Activated CD4-positive, alpha-beta memory T cell treated with anti-CD3 and anti-CD28 coated beads for 36 hours (primary cell): ENCODE results near the gene ATP5F1D. TPM values are rescaled to one million over a fixed set of nuclear protein-coding genes. Genes with fewer than 3 reads are reported as not detected.

Source experiments
- CTCF ChIA-PET: fragments of 350-600 bp; sonication (Branson Sonifier 250); formaldehyde crosslinking; loops from one replicate; lab custom pipeline; 2021; ENCODE audit warnings: antibody characterized with exemption, inconsistent platforms; lab: Charles Lee
- POLR2A ChIA-PET: fragments of 350-600 bp; sonication (Branson Sonifier 250); formaldehyde crosslinking; loops from one replicate; lab custom pipeline; 2021; ENCODE audit warnings: antibody characterized with exemption; lab: Charles Lee
- DNase-seq: peaks from one replicate; pipeline ENCODE4 v3.0.0-alpha.2; 2020
- H3K27ac Mint-ChIP-seq: one replicate; pipeline ENCODE4 v1.8.0; 2021; ENCODE audit warnings: mixed read lengths
- H3K27me3 Mint-ChIP-seq: one replicate; pipeline ENCODE4 v1.8.0; 2021; ENCODE audit warnings: mixed read lengths
- H3K36me3 Mint-ChIP-seq: one replicate; pipeline ENCODE4 v1.8.0; 2021; ENCODE audit warnings: mixed read lengths
- H3K4me1 Mint-ChIP-seq: one replicate; pipeline ENCODE4 v1.8.0; 2021; ENCODE audit warnings: low read depth, mixed read lengths
- H3K4me3 Mint-ChIP-seq: one replicate; pipeline ENCODE4 v1.8.0; 2021; ENCODE audit warnings: mild to moderate bottlenecking, mixed read lengths
- H3K9me3 Mint-ChIP-seq: one replicate; pipeline ENCODE4 v1.8.0; 2021; ENCODE audit warnings: mixed read lengths
- intact Hi-C: fragments of 100-400 bp; cut with micrococcal nuclease; formaldehyde crosslinking; loops from one replicate; pipeline ENCODE4 v1.15.1; 2023
- total RNA-seq, 2 experiments: library from RNA; stranded (reverse); gene quantifications; one replicate each; pipeline ENCODE4 v1.2.3, GENCODE V29; 2021

ATP5F1D gene
- total RNA-seq, 2 experiments from 2014 or later, result 178 to 192 TPM

- peak; percentile 81 for DNase-seq
- intact Hi-C loops, result no loop called here
- H3K27me3 Mint-ChIP-seq, result no peaks in the 10 kb centered on the region
- ChIA-PET POLR2A (interaction anchor here (0.9 to 1.0 kb wide), 3 partner anchors 10 to 24 kb away, joined by 3 to 4 read pairs (median 3); partner anchors contain the start of genes CIRBP and FAM174C), CTCF (interaction anchor here (1.0 kb wide), 1 partner anchor 15 kb away, joined by 3 read pairs; no protein-coding TSS in a partner anchor)
- H3K27ac Mint-ChIP-seq, result peak overlapping the region; percentile 97
- H3K36me3 Mint-ChIP-seq, result peaks cover 41% of the 10 kb centered on the region
- peak overlapping the region; percentile 93 for H3K4me3 Mint-ChIP-seq
- H3K9me3 Mint-ChIP-seq, result no peaks in the 10 kb centered on the region
- peaks cover 12% of the 10 kb centered on the region for H3K4me1 Mint-ChIP-seq
Measured at GRCh38 chr19:1251330-1252220, 10.0 kb downstream of the ATP5F1D start.

- ChIA-PET POLR2A (interaction anchor here (0.9 to 1.9 kb wide), 5 partner anchors 8 to 23 kb away, joined by 3 to 21 read pairs (median 8); partner anchors contain the start of genes CIRBP and FAM174C), CTCF (interaction anchor here (1.1 to 17.9 kb wide), 5 partner anchors 9 to 27 kb away, joined by 3 to 649 read pairs (median 7); partner anchors contain the start of genes ATP5F1D and CIRBP)
- DNase-seq, result peak; percentile 83
- H3K27ac Mint-ChIP-seq, result peak overlapping the region; percentile 97
- H3K4me1 Mint-ChIP-seq, result peaks cover 13% of the 10 kb centered on the region
- intact Hi-C loops, result no loop called here
- H3K36me3 Mint-ChIP-seq, result peaks cover 43% of the 10 kb centered on the region
- H3K9me3 Mint-ChIP-seq, result no peaks in the 10 kb centered on the region
- H3K4me3 Mint-ChIP-seq, result peak overlapping the region; percentile 93
- H3K27me3 Mint-ChIP-seq, result no peaks in the 10 kb centered on the region
Measured at GRCh38 chr19:1252221-1252820, 10.8 kb downstream of the ATP5F1D start.

- Mint-ChIP-seq H3K27me3 (no peaks in the 10 kb centered on the region), H3K27ac (peak overlapping the region; percentile 97), H3K4me3 (peak overlapping the region; percentile 93), H3K4me1 (peaks cover 20% of the 10 kb centered on the region), H3K36me3 (peaks cover 48% of the 10 kb centered on the region), H3K9me3 (no peaks in the 10 kb centered on the region)
- ChIA-PET POLR2A (interaction anchor here (0.6 to 1.9 kb wide), 8 partner anchors 8 to 326 kb away, joined by 3 to 21 read pairs (median 6); partner anchors contain the start of genes CIRBP and FAM174C), CTCF (interaction anchor here (1.1 to 17.9 kb wide), 6 partner anchors 8 to 26 kb away, joined by 3 to 649 read pairs (median 6); partner anchors contain the start of genes ATP5F1D and CIRBP)
- intact Hi-C loops, result no loop called here
- peak; percentile 89 for DNase-seq
Measured at GRCh38 chr19:1252821-1253513, 11.4 kb downstream of the ATP5F1D start.

- Mint-ChIP-seq H3K36me3 (peaks cover 48% of the 10 kb centered on the region), H3K9me3 (no peaks in the 10 kb centered on the region), H3K4me1 (peaks cover 26% of the 10 kb centered on the region), H3K27me3 (no peaks in the 10 kb centered on the region), H3K4me3 (peak overlapping the region; percentile 93), H3K27ac (peak overlapping the region; percentile 90)
- ChIA-PET CTCF (interaction anchor here (1.1 to 17.9 kb wide), 6 partner anchors 8 to 26 kb away, joined by 3 to 649 read pairs (median 6); partner anchors contain the start of genes ATP5F1D and CIRBP), POLR2A (interaction anchor here (0.6 to 1.9 kb wide), 7 partner anchors 7 to 172 kb away, joined by 3 to 21 read pairs (median 6); partner anchors contain the start of genes CIRBP and FAM174C)
- intact Hi-C loops, result no loop called here
- DNase-seq, result no peak
Measured at GRCh38 chr19:1253514-1254080, 12.0 kb downstream of the ATP5F1D start.

GRCh38 chr19:1254081-1254527, 12.6 kb downstream of the ATP5F1D start:
- ChIA-PET CTCF (interaction anchor here (1.2 to 17.9 kb wide), 4 partner anchors 11 to 15 kb away, joined by 3 to 649 read pairs (median 13); partner anchors contain the start of genes ATP5F1D and CIRBP), POLR2A (interaction anchor here (1.6 to 1.9 kb wide), 3 partner anchors 10 to 15 kb away, joined by 5 to 21 read pairs (median 8); partner anchors contain the start of gene CIRBP)
- H3K27ac Mint-ChIP-seq, result peak overlapping the region; percentile 67
- H3K27me3 Mint-ChIP-seq, result no peaks in the 10 kb centered on the region
- no peak overlapping the region for H3K4me3 Mint-ChIP-seq
- no peak for DNase-seq
- H3K4me1 Mint-ChIP-seq, result peaks cover 31% of the 10 kb centered on the region
- peaks cover 52% of the 10 kb centered on the region for H3K36me3 Mint-ChIP-seq
- intact Hi-C loops, result no loop called here
- no peaks in the 10 kb centered on the region for H3K9me3 Mint-ChIP-seq

DNA sequence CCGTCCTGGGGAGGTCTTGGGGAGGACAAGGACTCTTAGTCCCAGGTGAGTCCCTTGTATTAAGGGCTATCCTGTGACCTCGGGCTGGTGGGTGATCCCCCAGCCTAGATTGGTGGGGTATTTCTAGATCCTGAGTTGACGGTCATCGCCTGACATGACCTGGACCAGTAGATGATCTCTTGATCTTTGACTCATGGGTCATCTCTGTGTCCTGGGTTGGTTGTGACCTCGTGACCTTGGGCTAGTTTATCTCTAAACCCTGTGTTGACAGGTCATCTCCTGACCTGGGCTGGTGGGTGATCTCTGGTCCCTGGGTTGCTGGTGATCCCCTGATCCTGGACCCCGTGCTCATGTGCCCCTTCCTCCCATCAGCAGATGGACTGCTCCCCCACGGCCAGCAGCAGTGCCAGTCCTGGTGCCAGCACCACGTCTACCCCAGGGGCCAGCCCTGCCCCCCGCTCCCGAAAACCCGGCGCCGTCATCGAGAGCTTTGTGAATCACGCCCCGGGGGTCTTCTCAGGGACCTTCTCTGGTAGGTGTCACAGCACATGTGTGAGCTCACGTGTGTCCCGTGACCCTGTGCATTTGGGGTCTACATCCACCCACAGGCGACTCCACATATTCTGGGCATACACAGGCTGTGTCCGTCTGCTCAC, 13.1 kb downstream of the ATP5F1D start:
- H3K27ac Mint-ChIP-seq, result peak overlapping the region; percentile 67
- DNase-seq, result no peak
- H3K4me1 Mint-ChIP-seq, result peaks cover 36% of the 10 kb centered on the region
- intact Hi-C loops, result no loop called here
- peaks cover 55% of the 10 kb centered on the region for H3K36me3 Mint-ChIP-seq
- ChIA-PET CTCF (interaction anchor here (3.5 to 17.9 kb wide), 2 partner anchors 11 to 12 kb away, joined by 19 to 649 read pairs; partner anchors contain the start of gene ATP5F1D), POLR2A (interaction anchor here (1.6 kb wide), 1 partner anchor 14 kb away, joined by 5 read pairs; the partner anchor contains the start of gene CIRBP)
- H3K4me3 Mint-ChIP-seq, result no peak overlapping the region
- no peaks in the 10 kb centered on the region for H3K9me3 Mint-ChIP-seq
- H3K27me3 Mint-ChIP-seq, result no peaks in the 10 kb centered on the region

DNA sequence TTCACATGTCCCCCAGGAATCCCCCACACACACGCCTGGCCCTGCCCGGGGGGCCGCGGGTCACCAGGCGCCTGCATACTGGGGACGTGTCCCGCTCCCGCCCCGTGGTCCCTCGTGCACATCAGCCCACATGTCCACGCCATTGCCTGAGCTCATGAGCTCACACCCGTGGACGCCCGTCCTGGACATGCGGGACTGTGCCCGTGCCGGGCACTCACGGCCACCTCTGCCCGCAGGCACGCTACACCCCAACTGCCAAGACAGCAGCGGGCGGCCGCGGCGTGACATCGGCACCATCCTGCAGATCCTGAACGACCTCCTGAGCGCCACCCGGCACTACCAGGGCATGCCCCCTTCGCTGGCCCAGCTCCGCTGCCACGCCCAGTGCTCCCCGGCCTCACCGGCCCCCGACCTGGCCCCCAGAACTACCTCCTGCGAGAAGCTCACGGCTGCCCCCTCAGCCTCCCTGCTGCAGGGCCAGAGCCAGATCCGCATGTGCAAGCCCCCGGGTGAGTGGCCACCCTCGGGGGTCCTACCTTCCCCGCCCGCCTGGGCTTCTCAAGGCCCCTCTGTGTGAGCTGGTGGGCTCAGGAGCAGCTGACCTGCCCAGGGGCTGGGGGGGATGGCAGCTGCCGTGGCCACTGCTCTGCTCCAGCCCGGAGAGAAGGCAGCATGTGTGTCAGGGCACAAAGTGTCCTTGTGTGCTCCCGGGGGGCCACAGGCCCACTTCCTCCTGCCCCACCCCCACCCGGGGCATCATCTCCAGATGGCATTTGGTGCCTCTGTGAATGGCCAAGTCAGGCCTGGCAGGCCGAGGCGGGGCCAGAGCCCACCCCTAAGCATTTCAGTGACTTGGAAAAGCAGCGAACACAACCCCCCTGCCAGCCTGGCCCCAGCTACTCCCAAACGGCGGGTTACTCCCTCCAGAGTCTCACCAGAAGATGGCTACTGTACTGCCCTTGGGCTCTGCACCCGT, 13.9 kb downstream of the ATP5F1D start:
- Mint-ChIP-seq H3K36me3 (peaks cover 52% of the 10 kb centered on the region), H3K4me3 (no peak overlapping the region), H3K27me3 (no peaks in the 10 kb centered on the region), H3K27ac (peak overlapping the region; percentile 67), H3K4me1 (peaks cover 38% of the 10 kb centered on the region), H3K9me3 (no peaks in the 10 kb centered on the region)
- POLR2A ChIA-PET, result interaction anchor here (1.6 kb wide), 1 partner anchor 14 kb away, joined by 5 read pairs; the partner anchor contains the start of gene CIRBP
- no peak for DNase-seq
- CTCF ChIA-PET, result interaction anchor here (3.5 to 17.9 kb wide), 2 partner anchors 12 kb away, joined by 19 to 649 read pairs; partner anchors contain the start of gene ATP5F1D
- intact Hi-C loops, result no loop called here

DNA sequence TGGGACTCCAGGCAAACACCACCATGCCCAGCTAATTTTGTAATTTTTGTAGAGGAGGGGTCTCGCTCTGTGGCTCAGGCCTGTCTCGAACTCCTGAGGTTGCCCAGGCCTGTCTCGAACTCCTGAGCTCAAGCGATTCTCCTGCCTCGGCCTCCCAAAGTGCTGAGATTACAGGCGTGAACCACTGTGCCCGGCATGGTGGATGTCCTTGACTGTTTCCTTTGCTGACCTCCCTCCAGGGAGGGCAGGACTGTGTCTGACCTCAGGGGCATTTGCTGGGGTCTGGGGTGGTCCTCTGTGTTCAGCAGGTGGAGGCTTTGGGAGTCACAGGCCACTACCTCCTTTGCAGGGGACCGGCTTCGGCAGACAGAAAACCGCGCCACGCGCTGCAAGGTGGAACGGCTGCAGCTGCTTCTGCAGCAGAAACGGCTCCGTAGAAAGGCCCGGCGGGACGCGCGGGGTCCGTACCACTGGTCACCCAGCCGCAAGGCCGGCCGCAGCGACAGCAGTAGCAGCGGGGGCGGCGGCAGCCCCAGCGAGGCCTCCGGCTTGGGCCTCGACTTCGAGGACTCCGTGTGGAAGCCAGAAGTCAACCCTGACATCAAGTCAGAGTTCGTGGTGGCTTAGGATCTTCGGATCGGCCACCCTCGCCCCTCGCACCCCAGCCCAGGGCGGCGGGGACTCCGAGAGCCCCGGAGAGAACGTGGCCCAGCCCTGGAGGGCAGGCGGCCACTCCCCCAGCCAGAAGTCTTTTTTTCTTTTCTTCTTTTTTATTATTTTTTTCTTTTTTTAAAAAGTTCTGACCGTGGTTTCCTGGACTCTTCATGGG, 15.3 kb downstream of the ATP5F1D start:
- POLR2A ChIA-PET, result no interaction called here
- peak overlapping the region; percentile 97 for H3K27ac Mint-ChIP-seq
- no peaks in the 10 kb centered on the region for H3K27me3 Mint-ChIP-seq
- no peaks in the 10 kb centered on the region for H3K9me3 Mint-ChIP-seq
- intact Hi-C loops, result no loop called here
- H3K4me1 Mint-ChIP-seq, result peaks cover 44% of the 10 kb centered on the region
- no peak overlapping the region for H3K4me3 Mint-ChIP-seq
- CTCF ChIA-PET, result interaction anchor here (3.5 to 17.9 kb wide), 2 partner anchors 10 to 13 kb away, joined by 19 to 649 read pairs; partner anchors contain the start of gene ATP5F1D
- peaks cover 46% of the 10 kb centered on the region for H3K36me3 Mint-ChIP-seq
- no peak for DNase-seq
